ENCODE data around the gene PRMT5.

PRMT5 gene

GRCh38 chr14:22896760-22897159 is 32.4 kb downstream of the PRMT5 start:
- no peak for DNase-seq

DNA sequence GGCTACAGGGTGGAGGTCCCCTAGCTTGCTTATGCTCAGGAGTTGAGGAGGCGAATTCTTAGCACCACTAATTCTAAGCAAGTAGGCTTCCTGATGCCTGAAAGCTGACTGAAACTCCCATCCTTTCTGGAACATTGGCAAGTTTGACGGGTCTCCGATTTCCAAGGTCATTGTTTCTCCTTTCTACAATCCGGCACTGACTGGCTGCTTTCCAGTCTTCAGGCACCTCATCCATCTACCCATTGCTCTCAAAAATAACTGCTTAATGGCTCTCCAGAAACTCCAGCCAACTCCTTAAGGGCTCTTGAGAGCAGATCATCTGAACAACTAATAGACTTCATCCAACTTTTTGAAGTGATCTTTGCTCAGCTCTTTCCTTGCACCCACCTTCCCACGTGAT is 32.8 kb downstream of the PRMT5 start:
- DNase-seq: no peak

DNA sequence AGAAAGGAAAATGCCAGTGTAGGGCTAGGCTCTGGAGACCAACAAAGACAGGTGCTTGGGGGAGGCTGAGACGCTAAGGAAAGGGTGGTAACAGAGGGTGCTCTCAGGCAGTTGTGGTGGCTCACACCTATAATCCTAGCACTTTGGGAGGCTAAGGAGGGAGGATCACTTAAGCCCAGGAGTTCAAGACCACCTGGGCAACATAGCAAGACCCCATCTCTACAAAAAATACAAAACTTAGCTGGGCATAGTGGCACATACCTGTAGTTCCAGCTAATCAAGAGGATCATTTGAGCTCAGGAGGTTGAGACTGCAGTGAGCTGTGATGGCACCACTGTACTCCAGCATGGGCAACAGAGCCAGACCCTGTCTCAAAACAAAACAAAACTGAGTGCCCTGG is 33.8 kb downstream of the PRMT5 start:
- DNase-seq: no peak

GRCh38 chr14:22893706-22894105 is 35.5 kb downstream of the PRMT5 start:
- no peak for DNase-seq

DNA sequence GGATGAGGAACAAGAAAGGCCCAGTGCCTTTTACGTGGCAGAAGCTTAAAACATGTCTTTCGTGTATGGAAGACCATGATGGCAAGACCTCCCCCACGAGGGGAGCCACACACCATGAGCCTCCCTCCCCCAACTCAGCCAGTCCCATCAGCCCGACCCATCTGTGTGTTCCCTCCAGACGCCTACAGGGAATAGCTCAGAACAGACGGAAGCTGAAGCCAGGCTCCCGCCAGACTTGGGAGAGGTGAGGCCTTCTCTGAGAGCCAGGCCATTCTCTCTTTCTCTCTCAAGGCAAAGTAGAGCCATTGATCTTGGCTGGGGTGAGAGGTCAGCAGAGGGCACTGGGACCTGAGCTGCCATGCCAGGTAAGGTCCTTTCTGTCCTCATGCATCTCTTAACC is 36.7 kb downstream of the PRMT5 start:
- DNase-seq: no peak

GRCh38 chr14:22890416-22890815 is 38.8 kb downstream of the PRMT5 start:
- DNase-seq: no peak

DNA sequence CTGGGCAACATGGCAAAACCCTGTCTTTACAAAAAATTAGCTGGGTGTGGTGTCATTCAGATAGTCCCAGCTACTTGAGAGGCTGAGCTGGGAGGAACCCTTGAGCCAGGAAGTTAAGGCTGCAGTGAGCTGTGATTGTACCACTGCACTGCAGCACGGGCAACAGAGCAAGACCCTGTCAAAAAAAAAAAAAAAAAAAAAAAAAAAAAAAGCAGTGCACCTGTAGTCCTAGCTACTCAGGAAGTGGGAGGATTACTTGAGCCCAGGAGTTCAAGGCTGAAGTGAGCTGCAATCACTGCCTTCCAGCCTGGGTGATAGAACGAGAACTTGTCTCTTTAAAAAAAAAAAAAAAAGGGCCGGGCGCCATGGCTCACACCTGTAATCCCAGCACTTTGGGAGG is 40.5 kb downstream of the PRMT5 start:
- no peak for DNase-seq

DNA sequence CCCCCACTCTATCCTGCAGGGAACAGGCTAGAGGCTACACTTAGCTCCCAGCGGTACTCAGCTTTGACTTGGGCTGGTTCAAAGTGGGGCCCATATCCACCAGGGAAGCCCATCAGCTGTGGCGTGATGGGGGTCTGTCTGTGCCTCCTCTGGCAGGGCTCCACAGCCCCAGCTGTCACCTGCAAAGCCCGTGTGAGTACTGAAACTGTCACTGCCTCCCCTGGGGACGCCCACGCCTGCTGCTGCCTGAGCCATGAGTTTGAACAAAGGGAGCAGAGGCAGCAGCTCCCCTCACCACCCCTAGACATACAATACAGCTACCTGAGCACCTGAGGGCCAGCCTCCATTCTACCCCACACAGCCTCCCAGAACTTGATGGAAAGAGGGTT is 41.2 kb downstream of the PRMT5 start:
- DNase-seq: no peak

DNA sequence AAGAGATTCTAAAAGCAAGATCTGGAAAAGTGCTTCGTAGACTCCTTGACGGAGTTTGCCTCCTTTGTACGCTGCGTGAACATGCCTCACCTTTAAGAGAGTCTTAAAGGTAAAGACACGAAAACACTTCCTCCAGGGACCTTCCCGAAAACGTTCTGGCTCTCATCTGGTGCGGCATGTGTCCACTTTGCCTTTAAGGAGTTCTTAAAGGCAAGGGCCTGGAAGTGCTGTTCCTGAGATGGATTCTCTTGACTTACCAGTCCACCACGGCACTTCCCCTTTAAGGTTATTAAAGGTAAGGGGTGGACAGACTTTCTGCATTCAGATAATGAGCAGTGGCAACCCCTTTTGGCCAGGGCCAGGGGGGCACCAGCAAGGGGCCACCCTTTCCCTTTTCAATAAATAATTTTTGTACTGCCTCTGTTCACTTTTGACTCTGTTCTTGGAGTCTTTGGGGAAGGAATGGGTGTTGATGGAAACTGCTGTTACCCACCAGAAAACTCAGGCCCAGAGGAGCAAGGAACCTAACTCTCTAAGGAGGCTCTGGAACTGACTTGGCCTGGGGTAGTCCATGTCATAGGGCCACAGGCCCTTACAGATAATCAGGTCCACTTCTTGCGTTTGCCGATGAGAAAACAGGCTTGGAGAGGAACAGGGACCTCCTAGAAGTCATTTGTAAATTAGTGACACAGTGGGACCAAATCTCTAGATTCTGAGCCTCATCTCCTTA is 41.8 kb downstream of the PRMT5 start:
- DNase-seq: peak in 3 of 4 experiments; percentile 29 to 46 (median 35)

DNA sequence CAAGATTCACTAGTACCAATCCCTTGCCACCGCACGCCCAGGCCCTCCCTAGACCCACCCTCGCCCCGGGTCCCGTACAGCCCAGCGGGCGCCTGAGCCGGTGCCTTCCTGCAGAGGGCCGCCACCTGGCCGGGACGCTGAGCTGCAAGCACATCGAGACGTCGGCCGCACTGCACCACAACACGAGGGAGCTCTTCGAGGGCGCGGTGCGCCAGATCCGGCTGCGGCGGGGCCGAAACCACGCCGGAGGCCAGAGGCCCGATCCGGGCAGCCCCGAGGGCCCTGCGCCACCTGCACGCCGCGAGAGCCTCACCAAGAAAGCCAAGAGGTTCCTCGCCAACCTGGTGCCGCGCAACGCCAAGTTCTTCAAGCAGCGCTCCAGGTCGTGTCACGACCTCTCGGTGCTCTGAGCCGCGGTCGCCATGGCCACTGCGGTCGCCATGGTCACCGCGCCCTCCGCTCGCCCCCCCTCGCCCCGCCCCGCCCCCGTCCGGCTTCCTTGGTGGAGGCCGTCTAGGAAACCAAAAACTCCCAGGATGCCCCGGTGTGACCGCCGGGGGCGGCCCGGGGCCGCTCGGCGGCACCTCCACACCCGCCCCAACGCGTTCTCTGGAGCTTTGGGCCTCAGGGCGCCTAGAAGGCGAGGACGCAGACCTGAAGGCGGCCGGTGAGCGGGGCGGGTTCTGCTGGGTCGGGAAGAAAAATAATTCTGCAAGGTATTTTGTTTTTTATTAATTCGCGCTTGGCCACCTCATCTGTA is 42.5 kb downstream of the PRMT5 start:
- DNase-seq: peak in 3 of 4 experiments; percentile 33 to 63 (median 56)

GRCh38 chr14:22885975-22886374 is 43.2 kb downstream of the PRMT5 start:
- no peak for DNase-seq

DNA sequence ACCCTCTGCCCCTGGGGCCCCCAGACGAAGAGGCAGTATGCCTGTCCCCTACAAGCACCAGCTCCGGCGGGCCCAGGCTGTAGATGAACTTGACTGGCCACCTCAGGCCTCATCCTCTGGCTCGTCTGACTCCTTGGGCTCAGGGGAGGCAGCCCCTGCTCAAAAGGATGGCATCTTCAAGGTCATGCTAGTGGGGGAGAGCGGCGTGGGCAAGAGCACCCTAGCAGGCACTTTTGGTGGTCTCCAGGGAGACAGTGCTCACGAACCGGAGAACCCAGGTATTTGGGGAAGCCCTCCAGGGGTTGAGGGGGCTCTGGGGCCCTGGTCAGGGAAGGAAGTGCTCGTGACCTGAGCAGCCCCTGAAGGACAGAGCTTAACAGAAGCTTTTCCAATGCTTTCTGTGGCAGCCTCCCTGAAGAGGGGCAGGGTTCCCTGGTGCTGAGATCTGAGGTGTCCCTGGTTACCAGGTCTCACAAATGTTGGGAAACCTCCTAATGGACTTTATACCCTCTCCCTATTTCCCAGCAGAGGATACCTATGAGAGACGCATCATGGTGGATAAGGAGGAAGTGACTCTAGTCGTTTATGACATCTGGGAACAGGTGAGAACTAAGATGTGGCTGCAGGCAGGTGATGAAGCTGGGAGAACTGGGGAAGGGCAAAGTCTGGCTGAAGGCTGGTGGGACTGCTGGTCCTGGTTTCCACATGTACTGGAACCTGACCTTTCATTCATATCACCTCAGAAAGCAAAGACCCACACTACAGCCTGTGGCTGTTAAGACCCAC is 44.2 kb downstream of the PRMT5 start:
- DNase-seq: no peak

DNA sequence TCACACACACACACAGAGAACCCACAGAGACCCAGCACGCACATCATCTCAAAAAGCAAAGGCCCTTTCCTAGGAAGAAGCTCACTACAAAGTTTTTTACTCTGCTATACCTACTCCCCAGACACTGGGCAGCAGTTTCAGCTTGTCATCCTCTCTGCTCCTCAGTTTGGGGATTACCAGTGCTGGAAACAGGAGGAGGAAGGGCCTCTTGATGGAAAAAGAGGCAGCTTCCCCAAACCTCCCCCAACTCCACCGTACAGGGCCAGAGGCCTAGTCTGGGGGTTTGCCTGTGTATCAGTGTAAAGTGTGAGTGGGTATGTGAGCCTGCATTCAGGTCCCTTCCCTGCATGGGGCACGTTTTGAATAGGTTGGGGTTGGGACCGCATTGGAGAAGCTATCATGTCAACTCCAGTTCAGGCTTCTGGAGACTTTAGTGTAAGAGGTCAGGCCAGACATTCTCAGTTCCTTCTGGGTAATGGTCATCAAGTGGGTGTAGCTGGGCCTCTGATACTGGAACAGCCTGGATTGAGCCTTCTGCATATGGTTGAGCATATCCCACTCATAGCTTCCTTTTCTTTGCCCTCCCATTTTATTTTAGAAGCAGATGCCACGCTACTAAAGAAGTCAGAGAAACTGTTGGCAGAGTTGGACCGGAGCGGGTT is 45.0 kb downstream of the PRMT5 start:
- DNase-seq: peak in 3 of 4 experiments; percentile 36 to 49 (median 37)

GRCh38 chr14:22883173-22883976 is 45.8 kb downstream of the PRMT5 start, which contains the start of gene REM2:
Gene REM2 (plus strand): TSS chr14:22883222. CDS start chr14:22883288, 66 bp downstream.
- no peak for DNase-seq

GRCh38 chr14:22882529-22883172 is 46.5 kb downstream of the PRMT5 start:
- DNase-seq: no peak

- no peak for DNase-seq
Measured at GRCh38 chr14:22882064-22882463, 47.1 kb downstream of the PRMT5 start.

DNA sequence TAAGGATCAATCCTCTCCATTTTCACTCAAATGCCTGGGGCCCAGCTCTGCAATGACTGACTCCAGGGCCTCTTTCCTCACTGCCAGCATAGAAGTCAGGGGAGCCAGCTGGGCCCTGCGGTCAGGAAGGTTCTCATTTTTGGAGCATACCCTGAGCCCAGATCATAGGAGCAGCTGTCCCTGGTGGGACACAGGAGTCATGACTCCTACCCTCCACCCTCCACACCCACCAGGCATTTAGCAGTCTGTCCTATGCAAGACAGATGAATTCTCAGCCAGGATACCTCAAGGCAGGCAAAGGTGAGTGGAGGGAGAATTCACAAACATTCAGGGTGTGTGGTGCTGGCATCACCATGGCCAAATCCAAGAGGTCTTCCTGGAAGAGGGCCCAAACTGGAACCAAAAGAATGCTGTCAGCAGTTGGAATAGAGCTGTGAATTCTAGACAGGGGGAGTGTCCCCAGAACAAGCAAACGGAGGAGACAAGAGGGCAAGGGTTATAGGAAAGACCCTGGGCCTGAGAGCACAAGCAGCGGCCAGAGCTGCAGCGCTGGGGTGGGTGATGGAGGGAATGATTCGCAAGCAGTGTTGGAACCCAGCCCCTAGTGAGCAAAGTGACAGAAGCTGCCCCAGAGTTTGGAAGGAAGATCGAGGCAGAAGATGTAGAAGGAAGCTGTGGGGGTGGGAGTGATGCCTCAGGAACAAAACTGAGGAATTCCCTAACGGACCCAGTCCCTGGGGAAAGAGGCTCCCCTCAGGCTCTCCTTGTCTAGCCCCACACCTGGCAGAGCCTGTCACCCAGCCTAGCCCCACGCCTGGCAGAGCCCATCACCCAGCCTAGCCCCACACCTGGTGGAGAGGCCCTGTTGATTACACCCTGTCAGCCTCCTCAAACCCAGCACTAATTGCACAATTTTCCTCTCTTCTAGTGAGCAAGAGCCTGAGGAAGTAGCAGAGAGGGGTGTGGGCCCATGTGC is 50.6 kb downstream of the PRMT5 start:
- DNase-seq: no peak

- no peak for DNase-seq
Measured at GRCh38 chr14:22877000-22877501, 52.1 kb downstream of the PRMT5 start.

- no peak for DNase-seq
Measured at GRCh38 chr14:22875748-22876319, 53.3 kb downstream of the PRMT5 start.

All from suppressor macrophage (primary cell).